ENCODE measurements around the gene HGFAC.
"Not testable (repeated sequence)": the region's sequence is repeated elsewhere in the genome, so short reads cannot be mapped to it uniquely, and the experiment has no call there.

HGFAC gene

DNA sequence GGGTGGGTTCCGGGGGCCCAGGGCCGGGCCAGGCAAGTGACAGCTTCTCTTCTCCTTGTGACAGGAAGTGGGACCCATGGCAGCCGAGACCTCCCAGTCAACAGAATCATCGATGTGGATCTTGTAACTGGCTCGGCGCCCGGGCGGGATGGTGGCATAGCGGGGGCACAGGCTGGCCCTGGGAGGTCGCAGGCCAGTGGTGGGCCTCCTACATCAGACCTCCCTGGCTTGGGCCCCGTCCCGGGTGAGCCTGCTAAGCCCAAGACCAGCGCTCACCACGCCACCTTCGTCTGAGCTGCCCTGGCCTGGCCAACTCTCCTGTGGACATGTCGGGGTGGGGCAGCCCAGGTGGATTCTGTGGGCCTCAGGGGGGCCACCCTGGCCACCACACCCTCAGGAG lies 2.4 kb upstream of the HGFAC start:
- DNase-seq (ENCODE audit: low read depth, low spot score) = no peak
- H3K27ac ChIP-seq = no peak overlapping the region

- no peak overlapping the region for H3K27ac ChIP-seq
Measured at GRCh38 chr4:3440011-3440410, 1.8 kb upstream of the HGFAC start.

GRCh38 chr4:3440979-3441500 lies 728 bp upstream of the HGFAC start:
- DNase-seq (ENCODE audit: low read depth, low spot score) = no peak

More at GRCh38 chr4:3440011-3440410, 1.8 kb upstream of the HGFAC start:
- no peak for DNase-seq (ENCODE audit: low read depth, low spot score)

DNA sequence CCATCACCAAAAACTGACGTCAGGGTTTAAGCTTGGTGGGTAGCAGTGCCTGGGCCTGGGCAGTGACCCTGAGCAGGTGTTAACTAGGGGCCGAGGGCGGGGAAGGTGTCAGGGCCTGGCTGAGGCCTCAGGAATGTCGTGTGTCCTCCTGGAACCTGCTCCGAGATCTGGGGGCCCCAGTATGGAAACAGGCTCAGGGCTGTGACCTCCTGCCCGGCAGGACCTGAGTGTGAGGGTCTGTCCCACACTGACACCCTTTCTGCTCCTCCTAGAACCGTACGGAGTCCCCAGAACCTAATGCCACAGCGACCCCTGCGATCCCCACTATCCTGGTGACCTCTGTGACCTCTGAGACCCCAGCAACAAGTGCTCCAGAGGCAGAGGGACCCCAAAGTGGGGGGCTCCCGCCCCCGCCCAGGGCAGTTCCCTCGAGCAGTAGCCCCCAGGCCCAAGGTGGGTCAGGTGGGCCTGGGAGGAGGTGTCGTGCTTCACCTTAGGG lies 741 bp downstream of the HGFAC start:
- DNase-seq (ENCODE audit: low read depth, low spot score) = no peak
- no peak overlapping the region for H3K27ac ChIP-seq

More at GRCh38 chr4:3440979-3441500, 728 bp upstream of the HGFAC start:
- no peak overlapping the region for H3K27ac ChIP-seq

DNA sequence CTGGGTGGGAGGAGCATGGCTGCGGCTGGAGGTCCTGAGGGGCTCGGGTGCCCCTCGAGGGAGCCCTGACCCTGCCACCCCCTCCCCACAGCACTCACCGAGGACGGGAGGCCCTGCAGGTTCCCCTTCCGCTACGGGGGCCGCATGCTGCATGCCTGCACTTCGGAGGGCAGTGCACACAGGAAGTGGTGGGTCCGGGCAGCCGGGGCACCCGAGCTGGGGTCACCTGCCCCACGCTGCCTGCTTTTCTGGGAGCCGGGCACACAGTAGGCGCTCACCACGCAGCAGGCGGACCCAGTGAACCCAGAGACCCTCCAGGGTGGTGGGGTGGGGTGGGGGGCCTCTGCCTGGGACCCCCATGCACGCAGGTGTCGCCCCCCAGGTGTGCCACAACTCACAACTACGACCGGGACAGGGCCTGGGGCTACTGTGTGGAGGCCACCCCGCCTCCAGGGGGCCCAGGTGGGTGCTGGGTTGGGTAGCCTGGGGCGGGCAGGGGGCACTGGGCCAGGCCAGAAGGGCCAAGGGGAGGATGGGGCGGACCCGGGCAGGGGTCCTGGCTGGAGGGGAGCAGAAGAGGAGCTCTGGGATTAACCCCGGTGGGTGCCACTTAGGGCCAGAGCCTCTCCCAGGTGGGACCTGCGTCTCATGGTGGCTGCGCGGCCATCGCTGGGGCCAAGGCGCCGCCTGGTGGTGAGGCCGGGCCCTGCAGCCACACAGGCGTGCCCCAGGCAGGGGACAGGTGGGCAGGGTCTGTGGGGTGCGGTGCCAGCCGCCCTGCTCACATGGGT lies 1.4 kb downstream of the HGFAC start:
- no peak for DNase-seq (ENCODE audit: low read depth, low spot score)
- no peak overlapping the region for H3K27ac ChIP-seq

- H3K27ac ChIP-seq = no peak overlapping the region
- no peak for DNase-seq (ENCODE audit: low read depth, low spot score)
Measured at GRCh38 chr4:3443750-3444309, 2.1 kb downstream of the HGFAC start.

DNA sequence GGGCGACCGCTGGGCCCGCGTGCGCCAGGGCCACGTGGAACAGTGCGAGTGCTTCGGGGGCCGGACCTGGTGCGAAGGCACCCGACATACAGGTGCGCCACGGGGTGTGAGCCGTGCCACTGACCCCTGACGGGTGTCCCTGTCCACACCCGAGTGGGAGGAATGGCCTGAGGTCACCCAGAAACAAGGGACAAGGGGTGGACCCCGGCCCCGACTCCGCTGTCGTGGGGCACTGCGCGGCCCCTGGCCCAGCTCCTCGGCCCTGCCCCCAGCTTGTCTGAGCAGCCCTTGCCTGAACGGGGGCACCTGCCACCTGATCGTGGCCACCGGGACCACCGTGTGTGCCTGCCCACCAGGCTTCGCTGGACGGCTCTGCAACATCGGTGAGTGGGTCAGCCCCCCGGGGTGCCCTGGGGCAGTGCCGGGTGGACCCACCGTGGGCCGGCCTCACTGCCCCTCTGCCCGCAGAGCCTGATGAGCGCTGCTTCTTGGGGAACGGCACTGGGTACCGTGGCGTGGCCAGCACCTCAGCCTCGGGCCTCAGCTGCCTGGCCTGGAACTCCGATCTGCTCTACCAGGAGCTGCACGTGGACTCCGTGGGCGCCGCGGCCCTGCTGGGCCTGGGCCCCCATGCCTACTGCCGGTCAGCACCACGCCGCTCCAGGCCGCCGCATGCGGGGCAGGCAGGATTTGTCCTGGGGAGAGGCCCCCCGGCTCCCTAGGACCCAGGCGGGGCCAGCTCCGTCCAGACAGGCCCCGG lies 2.8 kb downstream of the HGFAC start:
- no peak for DNase-seq (ENCODE audit: low read depth, low spot score)
- no peak overlapping the region for H3K27ac ChIP-seq

GRCh38 chr4:3445111-3445820 lies 3.5 kb downstream of the HGFAC start:
- no peak overlapping the region for H3K27ac ChIP-seq
- no peak for DNase-seq (ENCODE audit: low read depth, low spot score)

GRCh38 chr4:3445829-3446545 lies 4.2 kb downstream of the HGFAC start:
- no peak overlapping the region for H3K27ac ChIP-seq
- DNase-seq (ENCODE audit: low read depth, low spot score) = no peak

DNA sequence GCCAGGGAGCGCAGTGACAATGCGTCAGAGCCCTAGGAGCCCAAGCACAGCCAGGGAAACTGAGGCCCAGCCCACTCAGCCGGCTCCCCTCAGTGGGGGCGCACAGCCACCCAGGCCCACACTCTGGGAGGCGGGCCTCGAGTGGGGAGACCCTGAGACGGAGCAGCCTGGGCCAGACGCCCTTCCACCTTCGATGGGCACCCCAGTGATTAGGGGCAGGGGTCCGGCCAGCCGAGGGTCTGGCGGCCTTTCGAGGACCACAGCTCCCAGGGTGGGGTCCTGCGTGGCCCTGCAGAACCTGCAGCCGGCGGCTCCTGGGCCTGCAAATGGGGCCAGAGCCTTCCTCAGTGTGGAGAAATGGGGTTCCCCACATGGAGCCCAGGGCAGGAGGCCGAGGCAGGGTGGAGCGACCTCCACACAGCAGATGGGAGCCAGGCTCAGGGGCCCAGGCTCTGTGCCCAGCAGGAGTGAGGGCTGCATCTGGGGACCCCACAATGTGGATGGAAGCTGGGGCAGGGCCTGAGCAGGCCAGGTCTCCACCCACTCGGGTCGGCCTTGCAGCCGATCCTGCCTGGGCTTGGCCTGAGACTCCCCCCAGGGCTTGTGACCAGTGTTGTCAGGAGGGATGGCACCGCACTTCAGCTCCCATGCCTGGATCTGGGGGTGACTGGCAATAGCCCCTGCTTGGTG lies 5.0 kb downstream of the HGFAC start:
- no peak overlapping the region for H3K27ac ChIP-seq
- DNase-seq (ENCODE audit: low read depth, low spot score) = no peak

DNA sequence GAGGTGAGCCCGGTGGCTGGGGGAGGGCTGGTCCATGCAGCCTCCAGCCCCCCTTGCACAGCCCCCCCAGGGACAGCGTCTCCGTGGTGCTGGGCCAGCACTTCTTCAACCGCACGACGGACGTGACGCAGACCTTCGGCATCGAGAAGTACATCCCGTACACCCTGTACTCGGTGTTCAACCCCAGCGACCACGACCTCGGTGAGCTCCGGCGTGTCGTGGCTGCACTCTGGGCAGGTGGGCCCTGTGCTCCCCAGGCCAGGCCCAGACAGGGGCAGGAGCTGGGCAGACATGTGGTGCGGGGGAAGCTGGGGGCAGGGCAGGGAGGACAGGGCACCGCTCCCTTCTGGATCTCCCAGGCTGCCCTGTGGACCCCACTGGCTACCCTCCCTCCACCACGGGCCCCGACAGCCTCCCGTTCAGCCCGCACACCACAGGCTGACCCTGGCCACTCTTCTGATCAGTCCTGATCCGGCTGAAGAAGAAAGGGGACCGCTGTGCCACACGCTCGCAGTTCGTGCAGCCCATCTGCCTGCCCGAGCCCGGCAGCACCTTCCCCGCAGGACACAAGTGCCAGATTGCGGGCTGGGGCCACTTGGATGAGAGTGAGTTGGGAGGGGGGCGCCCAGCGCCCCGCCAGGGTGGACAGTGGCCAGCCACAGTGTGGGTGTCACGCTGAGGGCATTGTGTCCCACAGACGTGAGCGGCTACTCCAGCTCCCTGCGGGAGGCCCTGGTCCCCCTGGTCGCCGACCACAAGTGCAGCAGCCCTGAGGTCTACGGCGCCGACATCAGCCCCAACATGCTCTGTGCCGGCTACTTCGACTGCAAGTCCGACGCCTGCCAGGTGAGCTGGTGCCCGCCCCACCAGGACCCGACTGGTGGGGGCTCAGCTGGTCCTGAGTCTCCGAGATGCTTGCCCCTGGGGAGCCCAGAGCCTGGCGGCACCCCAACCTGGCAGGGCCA lies 5.9 kb downstream of the HGFAC start:
- no peak for DNase-seq (ENCODE audit: low read depth, low spot score)
- no peak overlapping the region for H3K27ac ChIP-seq

DNA sequence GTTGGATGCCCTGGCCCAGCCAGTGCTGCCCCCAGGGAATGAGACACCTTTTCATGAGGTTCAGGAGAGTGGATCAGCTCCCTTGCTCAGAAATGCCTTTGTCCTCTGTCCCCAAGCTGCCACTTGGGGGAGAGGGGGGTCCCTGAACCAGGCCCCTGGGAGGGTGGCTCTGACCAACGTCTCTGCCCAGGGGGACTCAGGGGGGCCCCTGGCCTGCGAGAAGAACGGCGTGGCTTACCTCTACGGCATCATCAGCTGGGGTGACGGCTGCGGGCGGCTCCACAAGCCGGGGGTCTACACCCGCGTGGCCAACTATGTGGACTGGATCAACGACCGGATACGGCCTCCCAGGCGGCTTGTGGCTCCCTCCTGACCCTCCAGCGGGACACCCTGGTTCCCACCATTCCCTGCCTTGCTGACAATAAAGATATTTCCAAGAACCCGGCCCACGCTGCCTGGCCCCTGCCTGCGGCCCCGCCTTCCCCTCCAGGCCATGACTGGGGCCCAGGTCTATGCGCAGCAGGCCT lies 7.3 kb downstream of the HGFAC start:
- H3K27ac ChIP-seq = no peak overlapping the region
- no peak for DNase-seq (ENCODE audit: low read depth, low spot score)

- no peak overlapping the region for H3K27ac ChIP-seq
- no peak for DNase-seq (ENCODE audit: low read depth, low spot score)
Measured at GRCh38 chr4:3449574-3450534, 8.1 kb downstream of the HGFAC start.

DNA sequence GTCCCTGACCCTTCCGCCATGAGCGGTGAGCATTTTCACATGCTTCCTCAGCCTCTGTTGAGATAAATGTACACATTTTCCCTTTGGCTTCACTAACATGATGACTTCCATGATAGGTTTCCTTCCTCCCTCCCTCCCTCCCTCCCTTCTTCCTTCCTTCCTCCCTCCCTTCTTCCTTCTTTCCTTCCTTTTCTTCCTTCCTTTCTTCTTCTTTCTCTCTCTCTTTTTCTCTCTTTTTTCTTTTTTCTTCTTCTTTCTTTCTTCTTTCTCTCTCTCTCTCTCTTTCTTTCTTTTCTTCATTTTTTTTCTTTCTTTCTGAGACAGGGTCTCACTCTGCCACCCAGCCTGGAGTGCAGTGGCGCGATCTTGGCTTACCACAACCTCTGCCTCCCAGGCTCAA lies 8.9 kb downstream of the HGFAC start:
- no peak for DNase-seq (ENCODE audit: low read depth, low spot score)
- H3K27ac ChIP-seq = no peak overlapping the region

DNA sequence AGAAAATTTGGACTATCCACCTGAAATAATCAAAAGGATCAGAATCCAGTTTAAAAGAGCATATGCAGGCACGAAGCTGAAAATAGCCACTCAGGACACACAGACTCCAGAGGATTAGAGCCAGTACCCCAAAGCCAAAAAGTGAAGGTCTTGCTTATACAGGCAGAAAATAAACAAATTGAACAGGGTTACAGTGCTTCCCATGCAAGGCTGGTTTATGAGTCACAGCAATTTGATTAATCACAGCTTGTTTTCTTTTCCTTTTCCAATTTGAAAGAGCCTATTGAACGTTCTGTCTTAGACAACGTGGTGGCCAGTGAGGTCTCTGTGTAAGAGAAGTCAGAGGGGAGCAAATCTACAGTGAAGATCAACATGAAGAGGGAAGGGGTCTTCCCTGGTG lies 10.2 kb downstream of the HGFAC start:
- no peak overlapping the region for H3K27ac ChIP-seq
- no peak for DNase-seq (ENCODE audit: low read depth, low spot score)

- H3K27ac ChIP-seq = no peak overlapping the region
- no peak for DNase-seq (ENCODE audit: low read depth, low spot score)
Measured at GRCh38 chr4:3452376-3452775, 10.6 kb downstream of the HGFAC start.

- H3K27ac ChIP-seq; DNase-seq (ENCODE audit: low read depth, low spot score): not testable (repeated sequence)
Measured at GRCh38 chr4:3455596-3455995, 13.8 kb downstream of the HGFAC start.
